Endothelial cell of umbilical vein (primary cell): ENCODE data around the gene TMOD4. TPM values are rescaled to one million over a fixed set of nuclear protein-coding genes. Genes with fewer than 3 reads are reported as not detected.

Source experiments
- BruUV-seq: library from RNA; stranded (reverse); fragments of 400-500 nt; replicated peaks from 2 replicates; lab custom pipeline; 2021; lab: Mats Ljungman, UMichigan
- CTCF ChIA-PET: fragments of 300-600, 350-600 bp; sonication (Branson Sonifier 250); formaldehyde crosslinking; loops from one replicate; lab custom pipeline; 2021; ENCODE audit warnings: antibody characterized with exemption, inconsistent platforms; lab: Charles Lee
- POLR2A ChIA-PET: fragments of 300-600, 350-600 bp; sonication (Branson Sonifier 250); formaldehyde crosslinking; loops from one replicate; lab custom pipeline; 2021; ENCODE audit warnings: antibody characterized with exemption, inconsistent platforms; lab: Charles Lee
- DNase-seq: peaks from one replicate; pipeline ENCODE4 v3.0.0-alpha.2; 2011; ENCODE audit warnings: low read depth, low spot score
- FAIRE-seq: peaks from 2 replicates; lab custom pipeline; 2011; peaks lifted over from hg19 to GRCh38; lab: Jason Lieb, UNC
- H2AFZ ChIP-seq: 2 replicates; pipeline ENCODE4 v1.6.0; 2012; ENCODE audit warnings: low read depth, low read length, control low read depth, inconsistent platforms
- H3K27ac ChIP-seq: 2 replicates; pipeline ENCODE4 v1.5.1; 2011; ENCODE audit warnings: low read depth, mild to moderate bottlenecking, control low read depth, low read length, moderate library complexity; ENCODE audit not compliant: insufficient read depth
- H3K27me3 ChIP-seq, 2 experiments: 2 replicates each; pipeline versions ENCODE4 v1.6.0 to v1.6.1; 2011; ENCODE audit warnings: low read length in 2 of 2, mixed read lengths in 1 of 2; ENCODE audit not compliant: control insufficient read depth in 2 of 2, insufficient read depth in 2 of 2
- H3K36me3 ChIP-seq, 2 experiments: 2 replicates in 1 of 2; 3 replicates in 1 of 2; pipeline ENCODE4 v1.5.1; 2011; ENCODE audit warnings: low read length in 2 of 2, mild to moderate bottlenecking in 1 of 2, moderate library complexity in 1 of 2; ENCODE audit not compliant: control insufficient read depth in 2 of 2, insufficient read depth in 2 of 2; ENCODE audit errors: extremely low read depth in 1 of 2
- H3K4me1 ChIP-seq: 3 replicates; pipeline ENCODE4 v1.5.1; 2011; ENCODE audit warnings: mild to moderate bottlenecking, low read length; ENCODE audit not compliant: control insufficient read depth, insufficient read depth; ENCODE audit errors: extremely low read depth
- H3K4me2 ChIP-seq: 2 replicates; pipeline ENCODE4 v1.6.1; 2011; ENCODE audit warnings: low read length, control low read depth, mixed read lengths; ENCODE audit not compliant: insufficient read depth
- H3K4me3 ChIP-seq, 3 experiments: fragments of 200-600 bp in 1 of 3; sonication (generic), shearing (Covaris generic) in 1 of 3; replicated peaks in 1 of 3; 2 replicates each; pipeline ENCODE4 v1.5.1; 2011 to 2016; ENCODE audit warnings: control low read depth in 3 of 3, low read length in 3 of 3, mild to moderate bottlenecking in 2 of 3, inconsistent platforms in 1 of 3, low read depth in 1 of 3, moderate library complexity in 1 of 3; ENCODE audit not compliant: insufficient read depth in 1 of 3
- H3K79me2 ChIP-seq: 2 replicates; pipeline ENCODE4 v1.6.0; 2012; ENCODE audit warnings: low read length, inconsistent platforms; ENCODE audit not compliant: control insufficient read depth, insufficient read depth
- H3K9ac ChIP-seq: replicated peaks from 2 replicates; pipeline ENCODE3; 2011; ENCODE audit warnings: low read length, control low read depth; ENCODE audit not compliant: insufficient read depth; ENCODE audit errors: extremely low read depth
- H3K9me1 ChIP-seq: replicated peaks from 3 replicates; pipeline ENCODE4 v1.6.0; 2011; ENCODE audit warnings: mild to moderate bottlenecking, low read length; ENCODE audit not compliant: control insufficient read depth, insufficient read depth; ENCODE audit errors: extremely low read depth
- H3K9me3 ChIP-seq: replicated peaks from 2 replicates; pipeline ENCODE4 v1.5.1; 2012; ENCODE audit warnings: low read length, inconsistent platforms; ENCODE audit not compliant: control insufficient read depth, insufficient read depth
- H4K20me1 ChIP-seq: replicated peaks from 2 replicates; pipeline ENCODE3; 2011; ENCODE audit warnings: mild to moderate bottlenecking, low read length; ENCODE audit not compliant: control insufficient read depth, insufficient read depth; ENCODE audit errors: extremely low read depth
- CTCF ChIP-seq, 2 donors: IDR thresholded peaks; 1 replicate in 1 of 2; 2 replicates in 1 of 2; pipeline ENCODE4 v1.5.1; 2011; ENCODE audit warnings: low read length in 2 of 2, mild to moderate bottlenecking in 2 of 2, moderate library complexity in 2 of 2, control low read depth in 1 of 2, inconsistent platforms in 1 of 2, low read depth in 1 of 2; ENCODE audit not compliant: insufficient read depth in 1 of 2; ENCODE audit errors: extremely low read depth in 1 of 2
- JUN ChIP-seq: IDR thresholded peaks from 2 replicates; pipeline ENCODE4 v1.6.1; 2011; ENCODE audit warnings: borderline replicate concordance, low read depth; ENCODE audit not compliant: insufficient read length, insufficient read depth
- MAX ChIP-seq: IDR thresholded peaks from 2 replicates; pipeline ENCODE4 v1.6.1; 2011; ENCODE audit not compliant: insufficient read depth, insufficient read length
- MYC ChIP-seq: IDR thresholded peaks from one replicate; pipeline ENCODE4 v1.6.1; 2011; ENCODE audit warnings: mild to moderate bottlenecking, low read depth, low read length
- POLR2AphosphoS5 ChIP-seq: IDR thresholded peaks from 2 replicates; pipeline ENCODE4 v1.6.1; 2012; ENCODE audit warnings: low read depth, mild to moderate bottlenecking, control low read depth, low read length, moderate library complexity; ENCODE audit not compliant: insufficient read depth
- dilution Hi-C: fragments of 300-500 bp; cut with MboI; formaldehyde crosslinking; loops from one replicate; pipeline ENCODE4 v1.15.0; 2019; ENCODE audit warnings: low sequenced_read_pairs; ENCODE audit not compliant: extremely low pct_ligation_motif_present
- intact Hi-C: fragments of 100-400 bp; cut with micrococcal nuclease; formaldehyde crosslinking; loops from one replicate; pipeline ENCODE4 v1.10.0; 2022
- polyA plus RNA-seq, 4 experiments: library from polyadenylated mRNA; depleted of rRNA in 3 of 4; stranded (reverse) in 3 of 4; unstranded in 1 of 4; fragments of >200 nt; gene quantifications; 2 replicates each; pipeline versions ENCODE4 v1.2.1 to v1.2.3, GENCODE V29; 2011 to 2012; ENCODE audit warnings: missing spikeins in 1 of 4
- total RNA-seq: library from RNA; stranded (reverse); gene quantifications from 2 replicates; pipeline ENCODE4 v1.2.3, GENCODE V29; 2021

The TMOD4 gene
- total and polyA plus RNA-seq, 2 donors (not counting 3 experiments of a cell fraction or from before 2014, with no cell fraction given): 0.22 to 1.4 TPM

DNA sequence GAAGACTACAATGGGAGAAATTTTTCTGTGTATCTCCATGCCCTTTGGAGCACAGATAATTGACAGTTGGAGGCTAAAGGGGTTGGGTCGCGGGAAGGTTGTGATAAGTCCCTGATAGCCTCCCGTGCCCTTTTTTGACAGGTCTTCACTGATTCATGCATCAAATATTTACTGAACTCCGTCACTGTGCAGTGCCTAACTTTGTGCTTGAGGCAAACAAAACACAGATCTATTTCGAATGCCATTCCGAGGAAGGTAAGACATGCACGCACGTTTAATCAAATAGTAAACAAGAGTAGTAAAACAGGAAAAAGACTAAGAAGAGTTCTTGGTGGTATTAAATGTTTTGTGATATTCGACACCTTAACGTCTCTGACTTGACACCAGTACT is 22.1 kb upstream of the TMOD4 start:
- Histone ChIP-seq H3K9me1 (no peaks in the 10 kb centered on the region), H3K4me3 (peak overlapping the region in 2 of 3 experiments; percentile 86 to 96), H3K27me3 (no peaks in the 10 kb centered on the region), H3K27ac (peak overlapping the region; percentile 82), H3K4me1 (peaks cover 25% of the 10 kb centered on the region), H3K9ac (peak overlapping the region; percentile 40), H3K79me2 (peaks cover 41% of the 10 kb centered on the region), H4K20me1 (peaks cover 8% of the 10 kb centered on the region), H3K4me2 (peak overlapping the region; percentile 76), H3K9me3 (no peaks in the 10 kb centered on the region), H2AFZ (peak overlapping the region; percentile 60), H3K36me3 (no peaks in the 10 kb centered on the region)
- TF ChIP-seq JUN: peak; percentile 1
- no peak for TF ChIP-seq MYC
- TF ChIP-seq MAX: no peak
- TF ChIP-seq CTCF (IDR thresholded peaks at IDR 0.05; ENCODE audit: extremely low read depth in 1 of 2, insufficient read depth in 1 of 2, low read depth in 1 of 2, low read length in 2 of 2): no peak
- no peak for TF ChIP-seq POLR2AphosphoS5
- intact Hi-C loops (loop anchor here (1.0 to 10.0 kb wide), 5 partner anchors 8 to 963 kb away; partner anchors contain the start of genes ANP32E, PI4KB, SCNM1 and VPS72), dilution Hi-C loops (no loop called here)
- TSS peak; percentile 5 for BruUV-seq
- no peak for DNase-seq
- CTCF ChIA-PET: no interaction called here
- FAIRE-seq: peak; percentile 21
- POLR2A ChIA-PET: no interaction called here
